GM12892 (cell line): ENCODE measurements around the gene MZT2A.
"Not testable (repeated sequence)": the region's sequence is repeated elsewhere in the genome, so short reads cannot be mapped to it uniquely, and the experiment has no call there.

Experiments
- POLR2A ChIP-seq: IDR thresholded peaks from 2 replicates; pipeline ENCODE4 v1.6.1; 2011; ENCODE audit warnings: low read depth, low read length, control low read depth
- POLR2AphosphoS5 ChIP-seq: IDR thresholded peaks from 2 replicates; pipeline ENCODE4 v1.6.1; 2011; ENCODE audit warnings: low read depth, low read length, control low read depth
- TAF1 ChIP-seq: IDR thresholded peaks from 2 replicates; pipeline ENCODE4 v1.6.1; 2011; ENCODE audit warnings: low read depth, mild to moderate bottlenecking, control low read depth, low read length, borderline replicate concordance

DNA sequence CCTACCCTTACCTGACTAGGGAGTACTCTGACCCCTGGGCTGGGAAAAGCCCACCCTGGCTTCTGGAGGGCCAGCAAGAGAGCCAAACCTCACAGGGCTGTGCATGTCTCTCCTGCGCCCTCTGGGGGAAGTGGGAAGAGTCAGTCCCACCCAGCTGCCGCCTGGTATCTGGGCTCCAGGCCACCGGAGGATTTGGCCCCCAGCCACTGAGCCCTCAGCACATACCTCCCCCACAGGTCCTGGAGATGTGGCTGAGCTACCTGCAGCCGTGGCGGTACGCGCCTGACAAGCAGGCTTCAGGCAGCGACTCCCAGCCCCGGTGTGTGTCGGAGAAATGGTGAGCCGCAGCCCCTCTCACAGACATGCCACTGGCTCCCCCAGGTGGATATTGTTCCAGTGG, 24.4 kb upstream of the MZT2A start:
- not testable (repeated sequence) for TF ChIP-seq POLR2AphosphoS5, POLR2A, TAF1
